ENCODE results near the gene TNIK. TPM values are rescaled to one million over a fixed set of nuclear protein-coding genes. Genes with fewer than 3 reads are reported as not detected.

TNIK gene
- total and polyA plus RNA-seq, 2 experiments from 2014 or later: 7.4 to 13.8 TPM

DNA sequence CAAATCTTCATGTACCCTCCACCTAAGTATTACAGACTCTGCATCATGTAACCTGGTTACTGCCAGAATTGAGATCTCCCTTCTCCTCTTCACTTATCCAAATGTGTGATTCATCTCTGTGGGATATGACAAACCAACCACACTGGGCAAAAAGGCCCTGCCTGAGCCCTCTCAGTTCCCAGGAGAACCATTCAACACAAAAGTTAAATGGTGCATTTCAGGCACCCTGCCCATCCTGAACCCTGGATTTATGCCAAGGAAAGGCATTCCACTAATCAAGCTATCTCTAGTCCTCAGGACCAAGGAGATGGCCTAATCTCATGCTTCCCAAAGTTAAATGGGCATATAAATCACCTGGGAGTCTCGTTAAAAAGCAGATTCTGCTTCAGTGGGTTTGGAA, 108.5 kb downstream of the TNIK start:
- no peaks in the 10 kb centered on the region for H3K9me3 ChIP-seq (ENCODE audit: low read depth)
- DNase-seq (ENCODE audit: low spot score): no peak
- no peak overlapping the region for H2AFZ ChIP-seq
- WGBS (ENCODE audit: low lambda C conversion rate, missing lambda C conversion rate): 65% methylated on average over 1 of the region's 1 CpG
- H4K20me1 ChIP-seq (ENCODE audit: insufficient read depth, poor library complexity, severe bottlenecking): no peaks in the 10 kb centered on the region
- peaks cover 16% of the 10 kb centered on the region for H3K79me2 ChIP-seq
- H3K4me3 ChIP-seq: no peak overlapping the region
- H3K4me2 ChIP-seq: no peak overlapping the region
- no peak overlapping the region for H3K27ac ChIP-seq
- H3K4me1 ChIP-seq (ENCODE audit: insufficient read depth): peaks cover 29% of the 10 kb centered on the region
- H3K27me3 ChIP-seq: no peaks in the 10 kb centered on the region
- no peaks in the 10 kb centered on the region for H3K9me2 ChIP-seq (replicated peaks; ENCODE audit: insufficient read depth)
- no peak for TF ChIP-seq EZH2 (IDR thresholded peaks at IDR 0.05; ENCODE audit: borderline replicate concordance)
- TF ChIP-seq EZH2phosphoT487 (IDR thresholded peaks at IDR 0.05; ENCODE audit: low read depth, severe bottlenecking, unreplicated experiment): no peak
- TF ChIP-seq, protein P1, sequence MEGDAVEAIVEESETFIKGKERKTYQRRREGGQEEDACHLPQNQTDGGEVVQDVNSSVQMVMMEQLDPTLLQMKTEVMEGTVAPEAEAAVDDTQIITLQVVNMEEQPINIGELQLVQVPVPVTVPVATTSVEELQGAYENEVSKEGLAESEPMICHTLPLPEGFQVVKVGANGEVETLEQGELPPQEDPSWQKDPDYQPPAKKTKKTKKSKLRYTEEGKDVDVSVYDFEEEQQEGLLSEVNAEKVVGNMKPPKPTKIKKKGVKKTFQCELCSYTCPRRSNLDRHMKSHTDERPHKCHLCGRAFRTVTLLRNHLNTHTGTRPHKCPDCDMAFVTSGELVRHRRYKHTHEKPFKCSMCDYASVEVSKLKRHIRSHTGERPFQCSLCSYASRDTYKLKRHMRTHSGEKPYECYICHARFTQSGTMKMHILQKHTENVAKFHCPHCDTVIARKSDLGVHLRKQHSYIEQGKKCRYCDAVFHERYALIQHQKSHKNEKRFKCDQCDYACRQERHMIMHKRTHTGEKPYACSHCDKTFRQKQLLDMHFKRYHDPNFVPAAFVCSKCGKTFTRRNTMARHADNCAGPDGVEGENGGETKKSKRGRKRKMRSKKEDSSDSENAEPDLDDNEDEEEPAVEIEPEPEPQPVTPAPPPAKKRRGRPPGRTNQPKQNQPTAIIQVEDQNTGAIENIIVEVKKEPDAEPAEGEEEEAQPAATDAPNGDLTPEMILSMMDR (IDR thresholded peaks at IDR 0.05; ENCODE audit: poor library complexity): no peak
- no peaks in the 10 kb centered on the region for H3K36me3 ChIP-seq (replicated peaks; ENCODE audit: insufficient read depth, low read depth)

DNA sequence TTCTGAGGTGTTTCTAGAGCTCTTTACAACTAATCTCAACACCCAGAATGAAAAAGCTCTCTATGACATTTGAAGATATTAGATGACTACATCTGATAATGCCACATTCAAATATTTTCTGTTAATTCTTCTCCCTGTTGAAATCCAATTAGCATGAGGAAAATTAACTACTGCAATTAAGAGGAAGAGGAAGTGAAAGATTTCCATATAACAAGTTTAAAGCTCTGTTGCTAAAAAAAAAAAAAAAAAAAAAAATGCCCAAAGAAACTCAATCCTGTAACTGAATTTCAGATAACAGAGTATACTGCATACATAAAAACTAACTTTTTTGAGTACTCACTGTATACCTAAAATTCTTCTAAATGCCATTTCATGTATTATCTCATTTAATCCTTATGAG, 109.8 kb downstream of the TNIK start:
- H3K4me1 ChIP-seq (ENCODE audit: insufficient read depth): peaks cover 31% of the 10 kb centered on the region
- no peaks in the 10 kb centered on the region for H3K36me3 ChIP-seq (replicated peaks; ENCODE audit: insufficient read depth, low read depth)
- no peak overlapping the region for H3K4me2 ChIP-seq
- no peaks in the 10 kb centered on the region for H3K9me3 ChIP-seq (ENCODE audit: low read depth)
- H3K79me2 ChIP-seq: peaks cover 16% of the 10 kb centered on the region
- no peak overlapping the region for H3K27ac ChIP-seq
- no peak for TF ChIP-seq EZH2 (IDR thresholded peaks at IDR 0.05; ENCODE audit: borderline replicate concordance)
- no peak for TF ChIP-seq EZH2phosphoT487 (IDR thresholded peaks at IDR 0.05; ENCODE audit: low read depth, severe bottlenecking, unreplicated experiment)
- TF ChIP-seq, protein P1 (IDR thresholded peaks at IDR 0.05; ENCODE audit: poor library complexity): no peak
- no peaks in the 10 kb centered on the region for H3K27me3 ChIP-seq
- H4K20me1 ChIP-seq (ENCODE audit: insufficient read depth, poor library complexity, severe bottlenecking): no peaks in the 10 kb centered on the region
- H3K4me3 ChIP-seq: no peak overlapping the region
- H3K9me2 ChIP-seq (replicated peaks; ENCODE audit: insufficient read depth): no peaks in the 10 kb centered on the region
- H2AFZ ChIP-seq: no peak overlapping the region
- DNase-seq (ENCODE audit: low spot score): no peak

DNA sequence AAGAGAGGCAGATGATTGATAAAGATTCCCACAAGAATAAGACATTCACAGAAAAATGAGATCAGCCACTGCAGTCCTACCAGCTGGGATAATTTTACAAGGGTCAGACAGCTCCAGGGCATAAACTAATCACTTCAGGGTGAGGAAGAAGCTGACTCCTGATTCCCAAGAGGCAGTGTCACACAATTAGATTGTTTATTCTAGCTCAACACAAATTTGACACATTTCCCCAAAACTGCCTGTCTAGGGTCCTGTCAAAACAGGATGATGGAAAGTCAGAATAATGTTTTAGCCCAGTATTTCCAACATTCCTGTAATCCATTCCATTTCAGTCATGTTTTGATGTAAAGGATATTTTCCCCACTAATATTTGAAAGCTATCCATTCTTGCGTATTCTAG, 110.8 kb downstream of the TNIK start:
- H3K27ac ChIP-seq: no peak overlapping the region
- H3K27me3 ChIP-seq: no peaks in the 10 kb centered on the region
- peaks cover 16% of the 10 kb centered on the region for H3K79me2 ChIP-seq
- H2AFZ ChIP-seq: no peak overlapping the region
- H3K4me3 ChIP-seq: no peak overlapping the region
- no peaks in the 10 kb centered on the region for H4K20me1 ChIP-seq (ENCODE audit: insufficient read depth, poor library complexity, severe bottlenecking)
- H3K9me2 ChIP-seq (replicated peaks; ENCODE audit: insufficient read depth): no peaks in the 10 kb centered on the region
- TF ChIP-seq, protein P1 (IDR thresholded peaks at IDR 0.05; ENCODE audit: poor library complexity): no peak
- TF ChIP-seq EZH2 (IDR thresholded peaks at IDR 0.05; ENCODE audit: borderline replicate concordance) (no peak), EZH2phosphoT487 (IDR thresholded peaks at IDR 0.05; ENCODE audit: low read depth, severe bottlenecking, unreplicated experiment) (no peak)
- H3K9me3 ChIP-seq (ENCODE audit: low read depth): no peaks in the 10 kb centered on the region
- WGBS (ENCODE audit: low lambda C conversion rate, missing lambda C conversion rate): 100% methylated on average over 1 of the region's 1 CpG
- H3K4me1 ChIP-seq (ENCODE audit: insufficient read depth): peaks cover 23% of the 10 kb centered on the region
- no peaks in the 10 kb centered on the region for H3K36me3 ChIP-seq (replicated peaks; ENCODE audit: insufficient read depth, low read depth)
- DNase-seq (ENCODE audit: low spot score): no peak
- H3K4me2 ChIP-seq: no peak overlapping the region

DNA sequence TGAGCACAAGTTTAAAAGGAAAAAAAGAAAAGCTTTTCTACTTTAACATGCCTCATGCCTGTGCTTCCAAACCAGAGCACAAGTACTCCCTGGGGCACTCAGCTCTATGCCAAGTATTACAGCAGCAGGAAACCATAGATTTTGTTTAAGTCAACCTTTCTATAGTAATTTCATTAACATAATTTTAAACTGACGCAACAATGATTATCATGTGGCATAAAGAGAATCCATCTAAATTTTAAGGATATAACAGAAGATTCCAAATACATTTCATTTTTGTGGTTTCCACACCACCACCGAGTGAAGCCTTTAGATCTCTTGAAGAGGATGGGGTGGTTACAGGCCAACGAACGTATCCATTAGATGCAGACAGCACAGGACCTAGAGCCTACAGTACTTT, 112.1 kb downstream of the TNIK start:
- Histone ChIP-seq H3K4me1 (ENCODE audit: insufficient read depth) (peaks cover 16% of the 10 kb centered on the region), H3K36me3 (replicated peaks; ENCODE audit: insufficient read depth, low read depth) (no peaks in the 10 kb centered on the region), H3K27me3 (no peaks in the 10 kb centered on the region), H3K27ac (peak overlapping the region; percentile 15), H3K79me2 (peaks cover 14% of the 10 kb centered on the region), H4K20me1 (ENCODE audit: insufficient read depth, poor library complexity, severe bottlenecking) (no peaks in the 10 kb centered on the region), H3K9me3 (ENCODE audit: low read depth) (no peaks in the 10 kb centered on the region), H3K4me2 (no peak overlapping the region), H3K4me3 (no peak overlapping the region), H2AFZ (no peak overlapping the region), H3K9me2 (replicated peaks; ENCODE audit: insufficient read depth) (no peaks in the 10 kb centered on the region)
- DNase-seq (ENCODE audit: low spot score): no peak
- 68% methylated on average over 4 of the region's 4 CpGs for WGBS (ENCODE audit: low lambda C conversion rate, missing lambda C conversion rate)
- TF ChIP-seq EZH2phosphoT487 (IDR thresholded peaks at IDR 0.05; ENCODE audit: low read depth, severe bottlenecking, unreplicated experiment): no peak
- TF ChIP-seq EZH2 (IDR thresholded peaks at IDR 0.05; ENCODE audit: borderline replicate concordance): no peak
- TF ChIP-seq, protein P1 (IDR thresholded peaks at IDR 0.05; ENCODE audit: poor library complexity): no peak

Data from hepatocyte (in vitro differentiated cells).